ENCODE measurements around the gene ZNF211.

ZNF211 gene

GRCh38 chr19:57655443-57655842, 22.5 kb downstream of the ZNF211 start:
- H3K9me3 ChIP-seq (ENCODE audit: control insufficient read depth, low read length) = no peaks in the 10 kb centered on the region

DNA sequence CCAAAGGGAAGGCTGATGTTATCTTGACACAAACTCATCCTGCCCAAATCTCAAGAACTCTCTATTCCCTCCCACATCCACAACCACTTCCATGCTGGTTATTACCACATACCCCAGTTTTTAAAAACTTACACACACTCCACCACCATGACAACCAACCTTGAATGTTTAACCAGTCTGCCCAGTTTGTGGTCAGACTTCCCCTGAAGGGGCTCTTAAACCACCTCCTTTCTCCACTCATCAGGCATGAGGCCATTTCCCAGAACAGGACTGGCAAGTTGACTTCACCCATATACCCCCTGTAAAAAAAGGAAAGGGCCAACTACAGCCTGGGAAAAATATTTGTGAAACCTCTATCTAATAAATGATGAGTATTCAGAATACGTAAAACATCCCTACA, 23.4 kb downstream of the ZNF211 start:
- Histone ChIP-seq H3K27ac (ENCODE audit: insufficient read depth, low read depth, low read length, poor library complexity, severe bottlenecking) (no peak overlapping the region), H3K36me3 (ENCODE audit: control insufficient read depth, insufficient read depth, low read length) (no peaks in the 10 kb centered on the region), H3K4me1 (ENCODE audit: control insufficient read depth, insufficient read depth, low read length) (no peaks in the 10 kb centered on the region), H3K9me3 (ENCODE audit: control insufficient read depth, low read length) (no peaks in the 10 kb centered on the region), H3K27me3 (ENCODE audit: control insufficient read depth, insufficient read depth, low read length, poor library complexity, severe bottlenecking) (peaks cover 27% of the 10 kb centered on the region), H3K4me3 (ENCODE audit: insufficient read depth, low read depth, low read length) (no peak overlapping the region)
- 80% methylated on average over 1 of the region's 1 CpG; no CpG with 5 or more reads in 1 of the 2 experiments for WGBS, 2 experiments

More at GRCh38 chr19:57655443-57655842, 22.5 kb downstream of the ZNF211 start:
- H3K27ac ChIP-seq (ENCODE audit: insufficient read depth, low read depth, low read length, poor library complexity, severe bottlenecking) = no peak overlapping the region
- H3K27me3 ChIP-seq (ENCODE audit: control insufficient read depth, insufficient read depth, low read length, poor library complexity, severe bottlenecking) = peaks cover 18% of the 10 kb centered on the region
- H3K4me1 ChIP-seq (ENCODE audit: control insufficient read depth, insufficient read depth, low read length) = no peaks in the 10 kb centered on the region
- WGBS, 2 experiments = 79 to 96% methylated on average over 1 of the region's 1 CpG
- no peak overlapping the region for H3K4me3 ChIP-seq (ENCODE audit: insufficient read depth, low read depth, low read length)
- H3K36me3 ChIP-seq (ENCODE audit: control insufficient read depth, insufficient read depth, low read length) = no peaks in the 10 kb centered on the region

DNA sequence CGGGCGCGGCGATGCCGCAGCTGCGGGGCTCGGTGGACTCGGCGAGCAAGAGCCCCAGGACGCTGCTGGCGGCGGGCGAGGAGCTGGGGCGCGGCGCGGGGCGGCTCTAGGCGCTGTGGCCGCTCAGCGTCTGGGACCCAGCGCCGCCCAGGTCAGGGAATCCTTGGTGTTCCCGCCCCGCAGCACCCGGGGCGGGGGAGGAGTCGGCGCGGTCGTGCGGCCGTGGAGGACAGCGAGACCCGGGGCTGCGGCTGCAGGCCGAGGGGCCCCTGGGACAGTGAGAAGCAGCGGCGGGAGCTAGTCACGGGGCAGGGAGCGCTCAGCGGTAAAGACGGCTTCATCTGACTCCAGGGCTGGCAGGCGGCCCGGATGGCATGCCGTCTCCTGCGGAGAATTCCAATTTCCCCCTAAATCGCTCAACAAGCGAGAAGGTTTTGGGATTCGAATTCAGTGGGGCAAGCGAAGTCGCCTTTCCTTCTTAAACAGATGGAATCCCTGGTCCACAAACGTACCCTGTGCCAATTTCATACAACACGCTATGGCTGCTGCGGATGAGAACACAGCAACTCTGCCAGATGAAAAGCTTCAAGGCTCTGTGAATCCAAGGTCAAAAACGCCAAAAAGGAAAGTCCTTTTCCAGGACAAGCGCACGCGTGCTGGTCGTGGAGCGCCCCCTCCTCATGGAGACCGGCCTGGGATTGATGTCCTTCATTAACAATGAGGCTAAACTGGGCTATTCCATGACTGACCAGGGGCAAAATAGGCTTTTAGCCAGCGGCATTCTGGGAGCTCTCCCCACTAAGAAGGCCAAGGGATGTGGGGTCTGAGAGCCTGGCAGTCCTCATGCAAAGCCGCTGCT, 31.5 kb downstream of the ZNF211 start:
- Histone ChIP-seq H3K36me3 (ENCODE audit: control insufficient read depth, insufficient read depth, low read length) (no peaks in the 10 kb centered on the region), H3K27me3 (ENCODE audit: control insufficient read depth, insufficient read depth, low read length, poor library complexity, severe bottlenecking) (peaks cover 32% of the 10 kb centered on the region), H3K4me1 (ENCODE audit: control insufficient read depth, insufficient read depth, low read length) (no peaks in the 10 kb centered on the region), H3K9me3 (ENCODE audit: control insufficient read depth, low read length) (no peaks in the 10 kb centered on the region), H3K4me3 (ENCODE audit: insufficient read depth, low read depth, low read length) (peak overlapping the region; percentile 43), H3K27ac (ENCODE audit: insufficient read depth, low read depth, low read length, poor library complexity, severe bottlenecking) (peak overlapping the region; percentile 1)
- WGBS, 2 experiments = 4% methylated on average over 64 of the region's 64 CpGs

- Histone ChIP-seq H3K27me3 (ENCODE audit: control insufficient read depth, insufficient read depth, low read length, poor library complexity, severe bottlenecking) (peaks cover 24% of the 10 kb centered on the region), H3K9me3 (ENCODE audit: control insufficient read depth, low read length) (no peaks in the 10 kb centered on the region), H3K4me1 (ENCODE audit: control insufficient read depth, insufficient read depth, low read length) (no peaks in the 10 kb centered on the region), H3K27ac (ENCODE audit: insufficient read depth, low read depth, low read length, poor library complexity, severe bottlenecking) (no peak overlapping the region), H3K4me3 (ENCODE audit: insufficient read depth, low read depth, low read length) (no peak overlapping the region), H3K36me3 (ENCODE audit: control insufficient read depth, insufficient read depth, low read length) (no peaks in the 10 kb centered on the region)
- WGBS, 2 experiments = 90 to 91% methylated on average over 9 of the region's 9 CpGs
These were observed 32.4 kb downstream of the ZNF211 start for GRCh38 chr19:57665261-57665806.

DNA sequence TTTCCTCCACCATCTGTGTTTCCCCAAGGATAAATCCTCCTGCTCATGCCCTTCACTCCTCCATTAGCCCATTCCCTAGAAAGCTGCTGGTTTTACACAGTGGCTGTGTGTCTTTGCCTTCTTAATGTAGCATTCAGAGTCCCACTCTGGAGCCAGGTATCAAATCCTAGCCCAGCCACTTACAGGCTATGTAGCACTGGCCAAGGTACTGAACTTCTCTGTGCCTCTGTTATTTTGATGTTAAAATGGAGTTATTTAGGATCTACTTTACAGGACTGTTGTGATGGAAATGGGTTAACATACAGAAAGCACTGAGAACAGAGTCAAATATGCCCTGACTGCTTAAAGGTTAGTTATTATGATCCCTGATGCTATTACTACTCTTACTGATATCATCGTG, 34.3 kb downstream of the ZNF211 start:
- H3K27ac ChIP-seq (ENCODE audit: insufficient read depth, low read depth, low read length, poor library complexity, severe bottlenecking) = no peak overlapping the region
- no peaks in the 10 kb centered on the region for H3K36me3 ChIP-seq (ENCODE audit: control insufficient read depth, insufficient read depth, low read length)
- 82 to 97% methylated on average over 1 of the region's 1 CpG for WGBS, 2 experiments
- H3K4me1 ChIP-seq (ENCODE audit: control insufficient read depth, insufficient read depth, low read length) = no peaks in the 10 kb centered on the region
- no peak overlapping the region for H3K4me3 ChIP-seq (ENCODE audit: insufficient read depth, low read depth, low read length)
- H3K27me3 ChIP-seq (ENCODE audit: control insufficient read depth, insufficient read depth, low read length, poor library complexity, severe bottlenecking) = peaks cover 25% of the 10 kb centered on the region
- no peaks in the 10 kb centered on the region for H3K9me3 ChIP-seq (ENCODE audit: control insufficient read depth, low read length)

GRCh38 chr19:57668635-57669034, 35.7 kb downstream of the ZNF211 start, which contains the start of gene ZSCAN4:
Gene ZSCAN4, plus strand, starts transcription at chr19:57668935. Its CDS starts 7,211 bp downstream, at chr19:57676146.
- no peak within 1 kb of the TSS for H3K27ac ChIP-seq (ENCODE audit: insufficient read depth, low read depth, low read length, poor library complexity, severe bottlenecking)
- H3K4me1 ChIP-seq (ENCODE audit: control insufficient read depth, insufficient read depth, low read length) = no peaks in the 10 kb centered on the region
- no peaks in the 10 kb centered on the region for H3K9me3 ChIP-seq (ENCODE audit: control insufficient read depth, low read length)
- no peak within 1 kb of the TSS for H3K4me3 ChIP-seq (ENCODE audit: insufficient read depth, low read depth, low read length)
- peaks cover 27% of the 10 kb centered on the region for H3K27me3 ChIP-seq (ENCODE audit: control insufficient read depth, insufficient read depth, low read length, poor library complexity, severe bottlenecking)
- WGBS, 2 experiments = 95 to 100% methylated on average over 2 of the region's 2 CpGs
- no peaks in the 10 kb centered on the region for H3K36me3 ChIP-seq (ENCODE audit: control insufficient read depth, insufficient read depth, low read length)

DNA sequence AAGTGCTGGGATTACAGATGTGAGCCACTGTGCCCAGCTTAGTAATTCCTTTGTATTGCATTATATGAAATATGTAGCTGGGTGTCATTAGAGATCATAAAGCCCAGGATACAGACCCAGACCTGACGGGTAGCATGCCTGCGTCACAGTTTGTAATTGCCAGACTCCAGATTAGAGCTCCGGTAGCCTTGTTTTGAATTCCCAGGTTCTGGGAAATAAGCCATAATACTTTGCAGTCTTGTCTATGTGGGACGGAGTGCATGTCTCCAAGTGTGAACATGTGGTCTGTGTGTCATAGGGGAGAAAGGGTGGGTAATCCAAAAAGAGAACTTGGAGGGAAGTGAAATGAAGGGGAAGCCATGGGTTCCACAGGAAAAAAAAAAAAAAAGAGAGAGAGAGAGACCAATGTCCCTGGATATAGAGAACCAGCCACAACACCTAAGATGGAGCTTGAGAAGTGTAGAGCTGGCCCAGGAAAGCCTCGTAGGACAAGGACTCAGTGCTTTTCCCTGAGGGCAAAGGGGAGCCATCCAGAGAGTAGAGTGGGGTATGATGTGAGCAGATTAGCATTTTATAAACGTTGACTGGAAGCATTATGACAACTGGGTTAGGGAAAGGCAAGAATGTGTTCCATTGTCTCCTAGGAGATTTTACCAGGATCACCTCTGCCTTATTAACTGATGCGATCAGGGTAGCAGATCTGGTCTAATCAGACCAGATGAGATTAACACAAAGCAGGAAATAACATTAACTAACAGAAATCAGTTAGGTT, 38.3 kb downstream of the ZNF211 start:
- no peaks in the 10 kb centered on the region for H3K36me3 ChIP-seq (ENCODE audit: control insufficient read depth, insufficient read depth, low read length)
- no peak overlapping the region for H3K4me3 ChIP-seq (ENCODE audit: insufficient read depth, low read depth, low read length)
- H3K9me3 ChIP-seq (ENCODE audit: control insufficient read depth, low read length) = no peaks in the 10 kb centered on the region
- H3K27ac ChIP-seq (ENCODE audit: insufficient read depth, low read depth, low read length, poor library complexity, severe bottlenecking) = no peak overlapping the region
- WGBS, 2 experiments = 76 to 77% methylated on average over 7 of the region's 7 CpGs
- no peaks in the 10 kb centered on the region for H3K4me1 ChIP-seq (ENCODE audit: control insufficient read depth, insufficient read depth, low read length)
- H3K27me3 ChIP-seq (ENCODE audit: control insufficient read depth, insufficient read depth, low read length, poor library complexity, severe bottlenecking) = peaks cover 29% of the 10 kb centered on the region

DNA sequence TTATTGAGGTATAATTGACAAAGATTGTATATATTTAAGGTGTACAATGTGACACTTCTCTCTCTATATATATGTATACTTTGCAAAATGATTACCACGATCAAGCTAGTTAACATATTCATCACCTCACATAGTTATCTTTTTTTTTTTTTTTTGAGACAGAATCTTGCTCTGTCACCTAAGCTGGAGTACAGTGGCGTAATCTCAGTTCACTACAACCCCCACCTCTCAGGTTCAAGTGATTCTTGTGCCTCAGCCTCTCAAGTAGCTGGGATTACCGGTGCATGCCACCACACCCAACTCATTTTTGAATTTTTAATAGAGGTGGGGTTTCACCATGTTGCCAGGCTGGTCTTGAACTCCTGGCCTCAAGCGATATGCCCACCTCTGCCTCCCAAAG, 39.5 kb downstream of the ZNF211 start:
- Histone ChIP-seq H3K4me3 (ENCODE audit: insufficient read depth, low read depth, low read length) (no peak overlapping the region), H3K4me1 (ENCODE audit: control insufficient read depth, insufficient read depth, low read length) (no peaks in the 10 kb centered on the region), H3K27ac (ENCODE audit: insufficient read depth, low read depth, low read length, poor library complexity, severe bottlenecking) (no peak overlapping the region), H3K27me3 (ENCODE audit: control insufficient read depth, insufficient read depth, low read length, poor library complexity, severe bottlenecking) (peaks cover 41% of the 10 kb centered on the region), H3K36me3 (ENCODE audit: control insufficient read depth, insufficient read depth, low read length) (no peaks in the 10 kb centered on the region), H3K9me3 (ENCODE audit: control insufficient read depth, low read length) (no peaks in the 10 kb centered on the region)
- 66 to 81% methylated on average over 4 of the region's 4 CpGs for WGBS, 2 experiments

DNA sequence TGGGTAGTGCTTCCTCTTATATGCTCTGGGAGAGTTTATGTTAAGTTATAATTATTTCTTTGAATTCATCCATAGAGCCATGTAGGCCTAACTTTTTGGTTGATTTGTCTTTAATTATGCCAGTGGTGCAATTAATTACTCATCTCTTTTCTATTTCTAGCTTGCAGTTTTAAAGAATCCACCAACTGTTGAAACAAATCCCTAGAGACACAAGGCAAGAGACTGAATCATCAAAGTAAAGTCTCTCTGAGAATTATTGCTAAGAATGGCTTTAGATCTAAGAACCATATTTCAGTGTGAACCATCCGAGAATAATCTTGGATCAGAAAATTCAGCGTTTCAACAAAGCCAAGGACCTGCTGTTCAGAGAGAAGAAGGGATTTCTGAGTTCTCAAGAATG, 42.9 kb downstream of the ZNF211 start:
- Histone ChIP-seq H3K9me3 (ENCODE audit: control insufficient read depth, low read length) (no peaks in the 10 kb centered on the region), H3K36me3 (ENCODE audit: control insufficient read depth, insufficient read depth, low read length) (no peaks in the 10 kb centered on the region), H3K27me3 (ENCODE audit: control insufficient read depth, insufficient read depth, low read length, poor library complexity, severe bottlenecking) (peaks cover 56% of the 10 kb centered on the region), H3K4me1 (ENCODE audit: control insufficient read depth, insufficient read depth, low read length) (no peaks in the 10 kb centered on the region), H3K4me3 (ENCODE audit: insufficient read depth, low read depth, low read length) (no peak overlapping the region), H3K27ac (ENCODE audit: insufficient read depth, low read depth, low read length, poor library complexity, severe bottlenecking) (no peak overlapping the region)
- WGBS, 2 experiments = 80 to 93% methylated on average over 2 of the region's 2 CpGs

DNA sequence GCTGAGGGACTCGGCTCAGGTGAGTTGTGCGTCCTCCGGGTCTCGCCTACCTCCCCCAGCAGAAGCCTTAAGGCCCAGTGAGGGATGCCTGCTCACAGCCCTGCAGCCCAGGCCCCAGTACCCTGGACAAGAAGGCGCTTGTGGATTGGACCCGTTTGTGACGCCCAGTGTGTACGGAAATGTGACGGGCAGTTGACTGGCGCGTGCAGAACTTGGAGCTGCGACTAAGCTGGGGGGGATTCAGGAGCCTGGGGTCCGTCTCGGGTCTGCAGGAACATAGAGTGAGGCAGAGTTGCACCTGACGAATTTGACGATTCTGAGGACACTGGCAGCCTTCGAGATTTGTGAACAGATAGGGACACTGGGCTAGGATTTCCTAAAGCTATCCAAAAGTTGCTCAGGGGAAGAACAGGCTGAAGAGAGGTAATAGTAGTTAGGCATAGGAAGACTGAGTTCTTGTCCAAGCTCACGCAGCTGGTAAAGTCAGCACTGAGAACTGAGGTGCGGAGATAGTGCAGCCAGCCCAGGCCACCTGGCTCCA, 49.3 kb downstream of the ZNF211 start:
- Histone ChIP-seq H3K4me3 (ENCODE audit: insufficient read depth, low read depth, low read length) (peak overlapping the region; percentile 100), H3K27me3 (ENCODE audit: control insufficient read depth, insufficient read depth, low read length, poor library complexity, severe bottlenecking) (peaks cover 25% of the 10 kb centered on the region), H3K9me3 (ENCODE audit: control insufficient read depth, low read length) (peaks cover 4% of the 10 kb centered on the region), H3K27ac (ENCODE audit: insufficient read depth, low read depth, low read length, poor library complexity, severe bottlenecking) (peak overlapping the region; percentile 45), H3K4me1 (ENCODE audit: control insufficient read depth, insufficient read depth, low read length) (no peaks in the 10 kb centered on the region), H3K36me3 (ENCODE audit: control insufficient read depth, insufficient read depth, low read length) (peaks cover 41% of the 10 kb centered on the region)
- WGBS, 2 experiments = 5% methylated on average over 19 of the region's 19 CpGs

All from ectodermal cell (in vitro differentiated cells).